ENCODE data around the gene CDC6.

Gene CDC6

DNA sequence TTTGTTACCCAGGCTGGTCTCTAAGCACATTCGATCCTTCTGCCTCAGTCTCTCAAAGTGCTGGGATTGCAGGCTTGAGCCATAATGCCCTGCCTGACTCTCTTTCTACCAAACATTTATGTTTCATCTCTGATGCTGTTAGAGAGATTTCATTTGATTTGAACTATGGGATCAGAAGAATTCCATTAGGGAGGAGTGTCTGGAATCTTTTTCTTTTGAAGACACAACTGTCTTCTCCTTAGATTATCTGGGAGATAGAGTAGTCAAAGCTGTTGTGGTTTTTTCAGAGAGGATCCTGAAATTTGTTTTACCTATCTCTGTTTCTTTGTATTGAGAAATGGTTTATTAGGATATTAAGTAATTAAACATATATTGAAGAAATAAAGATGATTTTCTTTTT is 39.2 kb upstream of the CDC6 start:
- TF ChIP-seq, protein P1, sequence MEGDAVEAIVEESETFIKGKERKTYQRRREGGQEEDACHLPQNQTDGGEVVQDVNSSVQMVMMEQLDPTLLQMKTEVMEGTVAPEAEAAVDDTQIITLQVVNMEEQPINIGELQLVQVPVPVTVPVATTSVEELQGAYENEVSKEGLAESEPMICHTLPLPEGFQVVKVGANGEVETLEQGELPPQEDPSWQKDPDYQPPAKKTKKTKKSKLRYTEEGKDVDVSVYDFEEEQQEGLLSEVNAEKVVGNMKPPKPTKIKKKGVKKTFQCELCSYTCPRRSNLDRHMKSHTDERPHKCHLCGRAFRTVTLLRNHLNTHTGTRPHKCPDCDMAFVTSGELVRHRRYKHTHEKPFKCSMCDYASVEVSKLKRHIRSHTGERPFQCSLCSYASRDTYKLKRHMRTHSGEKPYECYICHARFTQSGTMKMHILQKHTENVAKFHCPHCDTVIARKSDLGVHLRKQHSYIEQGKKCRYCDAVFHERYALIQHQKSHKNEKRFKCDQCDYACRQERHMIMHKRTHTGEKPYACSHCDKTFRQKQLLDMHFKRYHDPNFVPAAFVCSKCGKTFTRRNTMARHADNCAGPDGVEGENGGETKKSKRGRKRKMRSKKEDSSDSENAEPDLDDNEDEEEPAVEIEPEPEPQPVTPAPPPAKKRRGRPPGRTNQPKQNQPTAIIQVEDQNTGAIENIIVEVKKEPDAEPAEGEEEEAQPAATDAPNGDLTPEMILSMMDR (IDR thresholded peaks at IDR 0.05; ENCODE audit: low read depth, low read length): no peak
- no peak for DNase-seq (ENCODE audit: low read depth, low spot score)
- H3K4me3 ChIP-seq (ENCODE audit: low read depth, low read length): no peak overlapping the region
- in situ Hi-C loops (cut with HindIII; ENCODE audit: low sequenced_read_pairs): no loop called here

DNA sequence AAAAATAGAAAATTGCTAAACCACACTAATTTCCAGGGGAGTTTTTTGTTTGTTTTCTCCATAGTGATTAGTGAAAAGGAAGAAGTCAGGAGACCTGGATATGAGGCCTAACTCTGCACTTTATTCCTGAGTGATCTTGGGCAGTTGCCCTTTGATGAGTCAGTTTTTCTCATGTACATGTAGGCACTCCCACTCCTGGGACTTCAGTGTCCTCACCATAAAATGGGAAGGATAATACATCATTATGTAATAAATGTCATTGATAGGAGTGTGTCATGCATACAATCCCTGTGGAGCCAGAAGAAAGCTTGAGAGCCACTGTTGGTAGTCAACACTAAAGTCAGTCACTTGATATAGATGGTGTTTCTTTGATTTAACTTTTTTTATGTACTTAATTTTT is 36.1 kb upstream of the CDC6 start:
- in situ Hi-C loops (cut with HindIII; ENCODE audit: low sequenced_read_pairs): no loop called here
- DNase-seq (ENCODE audit: low read depth, low spot score): peak; percentile 82
- TF ChIP-seq, protein P1 (IDR thresholded peaks at IDR 0.05; ENCODE audit: low read depth, low read length): no peak
- no peak overlapping the region for H3K4me3 ChIP-seq (ENCODE audit: low read depth, low read length)

DNA sequence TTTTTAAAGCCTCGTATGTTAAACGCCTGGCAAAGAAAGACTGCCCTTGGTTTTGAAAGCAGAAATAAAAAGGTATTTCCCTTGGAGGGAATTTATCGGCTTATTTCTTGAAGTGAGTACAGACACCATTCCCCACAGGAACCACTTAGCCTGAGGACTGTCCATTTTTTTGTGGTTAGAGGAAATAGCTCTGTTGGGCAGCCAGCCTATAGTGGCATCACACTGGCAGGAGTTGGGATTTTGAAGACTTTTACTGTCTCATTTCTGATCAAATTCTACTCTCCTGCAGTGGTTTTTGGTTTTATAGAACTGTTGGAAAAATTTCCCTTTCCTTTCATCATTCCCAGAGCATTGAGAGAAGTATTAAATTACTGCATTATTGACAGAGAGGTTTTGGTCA is 34.1 kb upstream of the CDC6 start:
- TF ChIP-seq, protein P1 (IDR thresholded peaks at IDR 0.05; ENCODE audit: low read depth, low read length): no peak
- no peak overlapping the region for H3K4me3 ChIP-seq (ENCODE audit: low read depth, low read length)
- peak; percentile 9 for DNase-seq (ENCODE audit: low read depth, low spot score)
- in situ Hi-C loops (cut with HindIII; ENCODE audit: low sequenced_read_pairs): no loop called here

DNA sequence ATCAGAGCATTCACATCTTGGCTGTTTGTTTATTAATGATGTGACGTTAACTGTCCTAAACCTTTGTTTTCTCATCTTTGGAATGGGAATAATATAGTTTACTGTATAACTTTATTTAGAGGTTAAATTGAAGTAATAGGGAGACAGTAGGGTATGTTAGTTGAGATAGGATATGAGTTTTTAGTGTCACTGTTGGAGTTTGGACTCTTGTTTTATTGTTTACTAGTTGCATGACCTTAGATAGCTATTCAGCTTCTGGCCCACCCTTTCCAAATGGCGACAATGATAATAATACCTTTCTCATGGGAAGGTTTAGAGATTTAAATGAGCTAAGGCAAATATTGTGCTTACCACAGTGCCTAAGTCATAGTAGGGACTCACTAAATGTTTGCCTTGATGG is 28.2 kb upstream of the CDC6 start:
- H3K4me3 ChIP-seq (ENCODE audit: low read depth, low read length): no peak overlapping the region
- no peak for DNase-seq (ENCODE audit: low read depth, low spot score)
- TF ChIP-seq, protein P1 (IDR thresholded peaks at IDR 0.05; ENCODE audit: low read depth, low read length): no peak
- in situ Hi-C loops (cut with HindIII; ENCODE audit: low sequenced_read_pairs): no loop called here

DNA sequence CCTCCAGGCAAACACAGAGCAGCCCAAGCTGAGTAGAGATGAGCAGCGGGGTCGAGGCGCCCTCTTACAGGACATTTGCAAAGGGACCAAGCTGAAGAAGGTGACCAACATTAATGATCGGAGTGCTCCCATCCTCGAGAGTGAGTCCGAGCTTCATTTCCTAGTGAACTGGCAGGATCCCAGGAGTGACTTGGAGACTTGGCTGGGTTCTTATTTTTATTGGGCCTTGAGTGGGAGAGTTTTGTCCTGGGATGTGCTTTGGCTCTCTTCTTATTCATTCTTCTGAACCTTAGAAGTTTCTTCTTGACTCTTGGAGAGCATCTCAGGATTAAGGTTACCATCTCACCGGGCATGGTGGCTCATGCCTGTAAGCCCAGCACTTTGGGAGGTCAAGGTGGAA is 27.2 kb upstream of the CDC6 start:
- in situ Hi-C loops (cut with HindIII; ENCODE audit: low sequenced_read_pairs): no loop called here
- H3K4me3 ChIP-seq (ENCODE audit: low read depth, low read length): no peak overlapping the region
- no peak for DNase-seq (ENCODE audit: low read depth, low spot score)
- TF ChIP-seq, protein P1 (IDR thresholded peaks at IDR 0.05; ENCODE audit: low read depth, low read length): no peak

DNA sequence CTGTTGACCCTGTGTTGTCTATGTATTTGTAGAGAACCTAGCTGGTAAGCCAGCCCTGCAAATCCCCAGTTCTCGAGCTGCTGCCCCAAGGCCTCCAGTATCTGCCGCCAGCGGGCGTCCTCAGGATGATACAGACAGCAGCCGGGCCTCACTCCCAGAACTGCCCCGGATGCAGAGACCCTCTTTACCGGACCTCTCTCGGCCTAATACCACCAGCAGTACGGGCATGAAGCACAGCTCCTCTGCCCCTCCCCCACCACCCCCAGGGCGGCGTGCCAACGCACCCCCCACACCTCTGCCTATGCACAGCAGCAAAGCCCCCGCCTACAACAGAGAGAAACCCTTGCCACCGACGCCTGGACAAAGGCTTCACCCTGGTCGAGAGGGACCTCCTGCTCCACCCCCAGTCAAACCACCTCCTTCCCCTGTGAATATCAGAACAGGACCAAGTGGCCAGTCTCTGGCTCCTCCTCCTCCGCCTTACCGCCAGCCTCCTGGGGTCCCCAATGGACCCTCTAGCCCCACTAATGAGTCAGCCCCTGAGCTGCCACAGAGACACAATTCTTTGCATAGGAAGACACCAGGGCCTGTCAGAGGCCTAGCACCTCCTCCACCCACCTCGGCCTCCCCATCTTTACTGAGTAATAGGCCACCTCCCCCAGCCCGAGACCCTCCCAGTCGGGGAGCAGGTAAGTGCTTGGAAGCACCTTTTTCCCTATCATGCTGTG is 23.1 kb upstream of the CDC6 start:
- DNase-seq (ENCODE audit: low read depth, low spot score): no peak
- TF ChIP-seq, protein P1 (IDR thresholded peaks at IDR 0.05; ENCODE audit: low read depth, low read length): no peak
- in situ Hi-C loops (cut with HindIII; ENCODE audit: low sequenced_read_pairs): no loop called here
- no peak overlapping the region for H3K4me3 ChIP-seq (ENCODE audit: low read depth, low read length)
